ENCODE results near the gene CAMK2B.

Gene CAMK2B

GRCh38 chr7:44258423-44258760 is 67.0 kb downstream of the CAMK2B start:
- DNase-seq (ENCODE audit: low spot score) (no peak), FAIRE-seq (no peak)

DNA sequence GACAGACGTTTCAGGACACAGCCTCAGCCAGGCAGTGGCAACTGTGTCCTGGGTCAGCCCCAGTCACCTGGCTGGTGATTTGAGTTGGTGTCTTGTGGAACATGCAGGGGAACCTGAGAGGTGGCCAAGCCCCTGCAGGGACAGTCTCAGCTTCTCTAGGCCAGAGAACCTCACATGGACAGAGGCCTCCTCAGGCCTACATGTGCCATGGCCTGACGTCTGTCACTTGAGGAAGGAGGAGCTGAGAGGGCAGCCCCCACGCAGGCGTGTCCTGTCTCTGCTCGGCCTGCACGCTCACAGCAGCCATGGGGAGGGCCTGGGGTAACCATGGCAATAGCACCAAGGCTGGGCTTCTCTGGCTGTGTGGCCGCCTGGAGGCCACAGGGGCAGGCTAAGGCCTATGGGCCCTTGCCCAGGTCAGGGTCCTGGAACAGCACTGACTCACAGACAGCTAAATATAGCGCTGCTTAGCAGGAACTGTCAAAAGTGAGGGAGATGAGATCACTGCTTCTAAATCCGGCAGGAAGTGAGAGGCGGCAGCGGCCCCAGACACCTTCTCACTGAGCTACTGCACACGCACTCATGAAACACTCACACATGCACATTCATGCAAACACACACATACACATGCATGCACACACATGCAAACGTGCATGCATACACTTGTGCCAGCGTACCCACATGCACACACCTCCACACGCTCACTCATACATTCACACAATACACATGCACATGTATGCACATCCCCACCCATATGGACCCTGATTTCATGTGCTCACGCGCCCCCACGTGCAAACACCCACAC is 67.6 kb downstream of the CAMK2B start:
- FAIRE-seq (peak; percentile 96), DNase-seq (ENCODE audit: low spot score) (peak; percentile 98)

DNA sequence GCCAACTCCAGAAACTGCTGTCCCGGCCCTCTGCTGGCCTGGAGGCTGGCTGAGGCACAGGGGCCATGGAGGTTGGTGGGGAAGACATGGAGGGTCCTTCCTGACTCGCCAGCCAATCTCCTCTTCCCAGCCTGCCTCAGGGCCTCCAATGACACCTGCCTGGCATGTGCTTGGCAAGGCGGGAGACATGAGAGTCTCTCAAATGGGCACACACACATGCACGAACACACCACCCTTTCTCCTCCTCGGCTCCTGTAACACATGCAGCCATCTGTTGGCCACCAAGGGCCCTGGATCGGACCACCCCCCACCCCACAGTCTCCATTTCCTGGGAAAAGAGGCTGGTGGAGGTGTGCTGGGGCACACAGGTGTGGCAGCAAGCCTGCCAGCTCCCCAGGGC is 68.2 kb downstream of the CAMK2B start:
- no peak for DNase-seq (ENCODE audit: low spot score)
- FAIRE-seq = no peak

- DNase-seq (ENCODE audit: low spot score) = no peak
- no peak for FAIRE-seq
Observed at GRCh38 chr7:44256459-44256858, 68.9 kb downstream of the CAMK2B start.

DNA sequence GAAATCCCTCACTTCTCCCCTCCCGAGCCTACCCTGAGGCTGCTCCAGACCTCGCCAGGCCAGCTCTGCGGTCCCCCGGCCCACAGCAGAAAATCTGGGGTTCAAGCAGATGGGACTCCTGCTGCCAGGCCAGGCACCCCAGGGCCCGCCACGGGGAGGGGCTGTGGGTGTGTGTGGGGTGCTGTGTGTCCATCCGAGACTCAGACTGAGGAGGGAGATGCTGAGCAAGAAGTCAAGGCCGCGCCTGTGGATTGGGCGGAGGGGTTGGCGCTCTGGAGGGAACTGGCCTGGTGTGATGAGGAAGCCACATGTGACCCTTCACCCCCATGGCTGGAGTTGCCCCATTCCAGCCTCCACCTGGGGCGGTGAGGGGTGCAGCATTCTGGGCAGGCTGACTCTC is 73.5 kb downstream of the CAMK2B start:
- FAIRE-seq (no peak), DNase-seq (ENCODE audit: low spot score) (no peak)

DNA sequence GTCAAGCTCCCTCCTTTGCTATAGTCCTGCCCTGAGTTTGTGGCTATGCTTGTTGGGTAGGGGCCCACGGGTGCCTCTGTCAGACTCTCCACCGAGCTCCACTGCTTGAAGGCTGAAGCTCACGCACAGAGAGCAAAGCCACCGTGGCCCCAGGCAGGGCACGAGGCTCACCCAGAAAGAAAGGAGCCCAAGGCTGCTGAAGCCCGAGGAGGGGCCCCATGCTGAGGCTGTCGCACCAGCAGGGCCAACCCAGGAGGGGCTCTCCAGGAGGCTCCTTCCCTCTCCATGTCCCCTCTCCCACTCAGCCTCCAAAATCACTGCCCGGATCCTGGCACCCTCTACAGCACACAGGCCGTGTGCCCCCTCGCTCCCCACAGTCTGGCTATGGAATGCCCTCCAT is 74.1 kb downstream of the CAMK2B start:
- DNase-seq (ENCODE audit: low spot score) = no peak
- FAIRE-seq = no peak

GRCh38 chr7:44249639-44250234 is 75.7 kb downstream of the CAMK2B start:
- no peak for FAIRE-seq
- DNase-seq (ENCODE audit: low spot score) = no peak

DNA sequence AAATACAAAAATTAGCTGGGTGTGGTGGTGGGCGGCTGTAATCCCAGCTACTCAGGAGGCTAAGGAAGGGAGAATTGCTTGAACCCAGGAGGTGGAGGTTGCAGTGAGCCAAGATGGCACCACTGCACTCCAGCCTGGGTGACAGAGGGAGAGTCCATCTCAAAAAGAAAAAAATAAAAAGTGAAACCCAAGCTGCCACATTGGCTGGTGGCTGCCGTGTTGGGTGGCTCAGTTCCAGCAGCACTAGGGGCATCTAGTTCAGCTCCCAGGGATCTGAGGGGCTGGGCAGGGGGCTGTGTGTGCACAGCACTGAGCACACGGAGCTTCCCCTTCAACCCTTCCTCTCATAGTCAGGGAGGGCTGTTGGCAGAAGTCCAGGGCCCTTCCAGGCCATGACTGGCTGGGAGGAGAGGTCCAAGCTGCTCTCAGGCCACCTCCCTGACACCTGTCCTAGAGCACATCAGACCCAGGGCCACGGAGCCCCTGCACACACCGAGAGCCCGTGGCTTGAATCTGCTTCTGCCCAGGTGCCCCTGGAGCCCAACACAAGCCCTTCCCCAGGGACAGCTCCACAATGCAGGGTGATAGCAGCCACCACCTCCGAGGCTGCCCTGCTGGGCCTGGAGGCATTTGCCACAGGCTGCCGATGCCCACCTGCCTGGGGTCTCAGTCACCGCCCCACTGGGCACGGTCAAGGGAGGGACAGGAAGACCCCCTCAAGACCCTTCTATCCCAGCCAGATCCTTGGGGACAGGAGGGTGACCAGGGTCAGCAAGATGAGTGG is 77.3 kb downstream of the CAMK2B start:
- FAIRE-seq = no peak

GRCh38 chr7:44246396-44247113 is 78.8 kb downstream of the CAMK2B start:
- FAIRE-seq (no peak), DNase-seq (ENCODE audit: low spot score) (no peak)

More for the DNA sequence above, 77.3 kb downstream of the CAMK2B start:
- DNase-seq (ENCODE audit: low spot score) = no peak

DNA sequence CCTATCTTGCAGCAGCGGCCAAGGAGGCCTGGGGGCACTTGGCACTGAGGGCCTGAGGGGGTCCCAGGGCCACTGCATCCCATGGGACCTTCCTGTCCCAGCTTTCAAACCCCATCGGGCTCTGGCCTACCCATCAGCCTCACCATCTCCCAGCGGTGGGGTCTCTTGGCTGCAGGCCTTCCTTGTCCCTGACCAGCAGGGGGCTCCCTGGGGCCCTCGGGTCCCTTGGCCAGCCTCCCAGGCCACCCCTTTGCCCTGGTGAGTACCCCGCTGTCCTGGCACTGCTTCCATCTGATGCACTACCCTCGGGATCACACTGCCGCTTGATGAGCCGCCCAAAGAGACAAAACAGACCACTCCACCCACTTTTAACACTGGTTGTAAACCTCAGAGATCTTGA is 81.1 kb downstream of the CAMK2B start:
- DNase-seq (ENCODE audit: low spot score) (no peak), FAIRE-seq (no peak)

- FAIRE-seq (no peak), DNase-seq (ENCODE audit: low spot score) (no peak)
Observed at GRCh38 chr7:44242091-44242490, 83.3 kb downstream of the CAMK2B start.

DNA sequence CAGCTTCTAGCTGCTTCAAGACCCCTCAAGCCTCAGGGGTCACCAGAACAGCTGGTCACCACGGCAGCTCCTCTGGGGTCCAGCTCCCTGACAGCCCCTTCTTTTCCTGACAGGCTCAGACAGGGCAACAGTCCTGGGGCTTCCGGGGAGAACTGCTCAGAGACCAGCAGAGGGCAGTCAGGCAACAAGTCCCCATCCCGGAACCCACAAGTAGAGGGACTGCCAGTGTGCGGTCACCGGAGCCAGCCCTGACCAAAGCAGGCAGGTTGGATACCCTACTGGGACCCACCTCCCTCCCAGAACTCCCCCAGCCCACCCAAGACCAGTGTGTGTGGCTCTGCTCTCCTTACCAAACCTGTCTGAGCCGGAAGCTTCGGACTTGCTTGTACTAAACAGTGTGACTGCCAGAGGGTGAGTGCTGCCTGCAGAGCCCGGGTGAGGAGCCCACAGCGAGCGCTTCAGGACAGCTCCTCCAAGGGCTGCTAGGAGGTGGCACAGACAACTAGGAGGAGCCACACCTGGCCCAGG is 84.3 kb downstream of the CAMK2B start:
- DNase-seq (ENCODE audit: low spot score) (peak; percentile 67), FAIRE-seq (no peak)

DNA sequence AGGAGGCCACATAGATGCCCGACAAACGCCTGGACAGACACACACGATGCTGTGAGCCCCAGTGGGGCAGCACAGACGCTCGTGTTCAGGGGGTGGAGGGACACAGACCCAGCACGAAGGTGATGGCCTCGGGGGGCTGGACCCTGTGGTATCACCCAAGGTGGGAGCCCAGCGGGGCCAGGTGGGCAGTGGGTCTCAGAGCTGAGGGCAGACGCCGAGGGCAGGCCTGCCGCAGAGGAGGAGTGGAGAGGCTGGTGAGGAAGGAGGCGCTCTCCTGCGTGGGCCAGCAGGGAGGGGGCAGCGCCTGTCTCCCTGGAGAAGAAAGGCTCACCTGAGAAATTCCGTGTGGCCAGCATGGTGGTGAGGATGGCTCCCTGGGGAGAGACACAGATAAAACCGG is 85.0 kb downstream of the CAMK2B start:
- DNase-seq (ENCODE audit: low spot score) (no peak), FAIRE-seq (no peak)

- DNase-seq (ENCODE audit: low spot score) (no peak), FAIRE-seq (no peak)
Observed at GRCh38 chr7:44239361-44239760, 86.0 kb downstream of the CAMK2B start.

GRCh38 chr7:44238116-44238695 is 87.2 kb downstream of the CAMK2B start:
- FAIRE-seq (no peak), DNase-seq (ENCODE audit: low spot score) (no peak)

- no peak for FAIRE-seq
- no peak for DNase-seq (ENCODE audit: low spot score)
Observed at GRCh38 chr7:44237696-44238095, 87.7 kb downstream of the CAMK2B start.

DNA sequence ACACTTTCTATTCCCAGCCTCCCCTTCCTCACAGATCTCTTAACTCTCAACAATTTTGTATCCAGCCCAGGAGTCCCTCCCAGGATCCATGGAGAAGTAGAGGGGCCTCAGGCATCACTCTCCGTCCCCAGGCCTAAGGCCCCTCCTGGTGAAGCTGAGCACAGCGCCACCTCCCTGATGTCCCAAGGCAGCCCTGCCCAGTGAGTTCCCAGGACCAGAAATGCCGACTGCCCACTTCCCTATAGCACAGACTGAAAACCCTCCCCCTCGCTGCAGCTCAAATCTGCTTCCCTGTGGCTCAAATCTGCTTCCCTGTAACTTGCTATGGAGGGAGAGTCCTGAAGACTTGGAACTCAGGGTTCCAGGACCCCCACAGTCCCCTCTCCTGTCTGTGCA is 89.1 kb downstream of the CAMK2B start:
- DNase-seq (ENCODE audit: low spot score) (no peak), FAIRE-seq (no peak)

- no peak for DNase-seq (ENCODE audit: low spot score)
Observed at GRCh38 chr7:44235582-44236332, 89.6 kb downstream of the CAMK2B start.

DNA sequence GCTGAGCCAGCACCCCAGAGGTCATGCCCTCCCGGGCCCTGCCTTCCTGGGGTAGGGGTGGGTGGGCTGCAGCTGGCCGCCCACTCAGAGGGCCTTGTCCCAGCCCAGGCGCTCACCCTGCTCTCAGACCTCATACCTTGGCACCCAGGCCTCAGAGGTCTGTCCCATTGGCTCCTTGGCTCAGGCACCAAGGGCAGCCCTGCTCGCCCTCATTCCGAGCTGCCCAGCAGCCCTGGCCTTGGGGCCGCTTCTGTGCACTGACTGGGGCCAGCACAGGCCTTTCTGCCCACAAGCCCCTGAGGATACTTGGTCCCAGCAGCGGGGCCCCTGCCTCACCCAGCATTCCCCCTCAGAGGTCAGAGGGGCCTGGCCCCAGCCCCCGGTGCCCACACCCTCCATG is 90.3 kb downstream of the CAMK2B start:
- no peak for FAIRE-seq
- DNase-seq (ENCODE audit: low spot score) = no peak

More at GRCh38 chr7:44235582-44236332, 89.6 kb downstream of the CAMK2B start:
- no peak for FAIRE-seq

DNA sequence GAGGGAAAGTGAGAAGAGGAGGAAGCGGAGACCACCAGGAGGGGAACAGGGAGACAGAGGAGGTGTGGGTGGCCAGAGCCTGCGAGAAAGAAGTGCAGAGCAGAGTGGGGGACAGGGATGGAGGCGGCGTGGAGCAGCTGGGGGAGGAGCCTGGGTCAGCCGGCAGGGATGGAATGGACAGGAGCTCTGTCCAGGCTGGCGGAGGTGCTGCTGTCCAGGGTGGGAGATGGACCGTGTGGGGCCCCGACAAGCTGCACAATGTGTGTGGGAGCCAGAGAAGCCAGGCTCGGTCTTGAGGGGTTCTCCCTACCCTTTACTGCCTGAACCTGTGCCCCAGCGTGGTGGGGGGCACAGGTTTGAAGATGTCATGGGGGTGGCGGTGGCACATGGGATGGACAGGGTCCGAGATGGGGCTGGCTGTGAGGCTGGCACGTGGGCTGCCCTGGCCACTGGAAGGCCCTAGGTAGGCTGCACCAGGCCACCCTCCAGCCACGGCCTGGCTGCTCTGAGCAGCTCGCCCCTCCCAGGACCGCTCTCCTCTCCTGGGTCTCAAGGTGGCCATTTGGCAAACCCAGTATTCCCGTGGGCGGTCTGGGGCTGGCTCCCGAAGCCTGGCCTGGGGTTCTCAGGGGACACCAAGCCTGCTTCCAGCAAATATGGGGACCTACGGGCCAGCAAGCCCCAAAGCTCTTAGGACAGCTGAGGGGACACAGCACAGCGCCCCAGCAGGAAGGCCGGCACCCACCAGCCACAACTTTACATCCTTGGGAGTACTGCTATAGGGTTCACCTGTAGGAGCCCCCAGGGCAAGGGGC is 92.3 kb downstream of the CAMK2B start:
- FAIRE-seq (no peak), DNase-seq (ENCODE audit: low spot score) (no peak)
